ENCODE results near the gene AP3B1.

DNA sequence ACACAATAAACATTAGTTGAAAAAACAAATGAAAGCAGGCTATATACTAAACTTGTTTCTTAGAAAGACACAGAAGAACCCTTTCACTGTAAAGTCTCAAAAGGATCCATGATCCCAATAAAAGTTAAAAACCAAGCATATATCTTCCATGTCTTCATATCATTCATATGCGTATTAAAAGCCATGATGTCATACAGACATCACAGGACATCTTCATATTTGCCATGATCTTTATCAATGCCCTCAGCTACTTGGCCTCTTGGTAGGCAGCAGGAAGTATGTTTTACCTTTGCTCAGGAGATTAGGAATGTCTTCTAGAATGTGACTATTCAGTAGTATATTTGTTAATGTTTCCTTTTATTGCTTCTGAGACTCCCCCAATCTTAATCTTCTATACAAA lies 16.8 kb downstream of the AP3B1 start:
- TF ChIP-seq, protein P1, sequence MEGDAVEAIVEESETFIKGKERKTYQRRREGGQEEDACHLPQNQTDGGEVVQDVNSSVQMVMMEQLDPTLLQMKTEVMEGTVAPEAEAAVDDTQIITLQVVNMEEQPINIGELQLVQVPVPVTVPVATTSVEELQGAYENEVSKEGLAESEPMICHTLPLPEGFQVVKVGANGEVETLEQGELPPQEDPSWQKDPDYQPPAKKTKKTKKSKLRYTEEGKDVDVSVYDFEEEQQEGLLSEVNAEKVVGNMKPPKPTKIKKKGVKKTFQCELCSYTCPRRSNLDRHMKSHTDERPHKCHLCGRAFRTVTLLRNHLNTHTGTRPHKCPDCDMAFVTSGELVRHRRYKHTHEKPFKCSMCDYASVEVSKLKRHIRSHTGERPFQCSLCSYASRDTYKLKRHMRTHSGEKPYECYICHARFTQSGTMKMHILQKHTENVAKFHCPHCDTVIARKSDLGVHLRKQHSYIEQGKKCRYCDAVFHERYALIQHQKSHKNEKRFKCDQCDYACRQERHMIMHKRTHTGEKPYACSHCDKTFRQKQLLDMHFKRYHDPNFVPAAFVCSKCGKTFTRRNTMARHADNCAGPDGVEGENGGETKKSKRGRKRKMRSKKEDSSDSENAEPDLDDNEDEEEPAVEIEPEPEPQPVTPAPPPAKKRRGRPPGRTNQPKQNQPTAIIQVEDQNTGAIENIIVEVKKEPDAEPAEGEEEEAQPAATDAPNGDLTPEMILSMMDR (IDR thresholded peaks at IDR 0.05; ENCODE audit: borderline replicate concordance, extremely low read depth, low read length, poor library complexity, severe bottlenecking), result no peak
- no peak for TF ChIP-seq EZH2 (IDR thresholded peaks at IDR 0.05; ENCODE audit: borderline replicate concordance, low read depth, low read length, severe bottlenecking)
